NCI-H1105 treated with DMSO at 0.1 percent for 48 hours (cell line): ENCODE data around the gene EYS.

Experiments
- DNase-seq: peaks from one replicate; lab custom pipeline; 2025; lab: John Stamatoyannopoulos, UW

The EYS gene

DNA sequence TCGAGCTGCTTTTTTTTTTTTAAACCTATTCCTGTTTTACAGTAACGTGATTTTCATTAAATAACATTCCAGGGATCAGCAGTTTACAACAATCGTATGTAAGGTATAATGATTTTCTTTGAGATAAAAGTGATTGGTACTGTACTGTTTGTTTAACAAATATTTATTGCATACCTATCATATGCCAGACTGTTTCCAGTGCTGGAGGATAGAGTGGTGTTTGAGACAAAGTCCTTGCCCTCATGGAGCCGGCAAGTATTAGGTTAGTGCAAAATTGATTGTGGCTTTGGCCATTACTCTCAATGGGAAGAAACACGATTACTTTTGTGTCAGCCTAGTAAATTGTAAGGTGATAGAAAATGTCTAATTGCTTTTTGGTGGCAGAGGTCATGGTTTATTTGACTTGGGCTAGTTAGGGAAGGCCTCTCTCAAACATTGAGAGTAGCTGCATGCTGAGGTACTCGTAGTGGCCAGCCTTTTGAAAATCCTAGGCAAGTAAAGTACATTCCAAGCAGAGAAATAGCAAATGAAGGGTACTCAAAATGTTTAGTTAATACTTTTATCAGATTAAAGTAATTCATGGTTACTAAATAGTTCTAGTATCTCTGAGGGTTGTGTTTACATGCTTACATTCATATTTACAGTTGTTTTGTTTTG, 2035.8 kb downstream of the EYS start:
- no peak for DNase-seq
